GM12874 (cell line): ENCODE results near the gene TMC3.

Experiments
- CTCF ChIP-seq: IDR thresholded peaks from 2 replicates; pipeline ENCODE4 v1.5.1; 2011; ENCODE audit warnings: low read depth, mild to moderate bottlenecking, control low read depth, low read length, moderate library complexity; ENCODE audit not compliant: insufficient read depth

The TMC3 gene

GRCh38 chr15:81281766-81282605, 92.0 kb downstream of the TMC3 start:
- no peak for TF ChIP-seq CTCF

GRCh38 chr15:81281456-81281735, 92.6 kb downstream of the TMC3 start:
- no peak for TF ChIP-seq CTCF
